ENCODE measurements around the gene SAPCD2. TPM values are rescaled to one million over a fixed set of nuclear protein-coding genes. Genes with fewer than 3 reads are reported as not detected.

The SAPCD2 gene
- total RNA-seq, 2 donors from 2014 or later: 7.2 to 17.2 TPM

GRCh38 chr9:137070906-137071275, 534 bp upstream of the SAPCD2 start:
- intact Hi-C loops (cut with DNase I): no loop called here
- no peak for DNase-seq (ENCODE audit: low spot score)
- Histone ChIP-seq H3K27me3 (replicated peaks; ENCODE audit: insufficient read depth) (no peaks in the 10 kb centered on the region), H3K9me3 (no peaks in the 10 kb centered on the region), H3K4me3 (peak overlapping the region; percentile 34 to 41), H3K36me3 (no peaks in the 10 kb centered on the region), H3K27ac (peak overlapping the region; percentile 78 to 87), H3K4me1 (replicated peaks) (peaks cover 3% of the 10 kb centered on the region)
- 18% methylated on average over 6 of the region's 6 CpGs for WGBS
- no peak for TF ChIP-seq POLR2A (IDR thresholded peaks at IDR 0.05)
- no peak for TF ChIP-seq CTCF (IDR thresholded peaks at IDR 0.05)
- no peak for TF ChIP-seq POLR2AphosphoS5 (IDR thresholded peaks at IDR 0.05)

- H3K4me1 ChIP-seq (replicated peaks): peaks cover 3% of the 10 kb centered on the region
- TF ChIP-seq POLR2AphosphoS5 (IDR thresholded peaks at IDR 0.05): no peak
- TF ChIP-seq POLR2A (IDR thresholded peaks at IDR 0.05): no peak
- no peak for TF ChIP-seq CTCF (IDR thresholded peaks at IDR 0.05)
- WGBS: 19% methylated on average over 15 of the region's 52 CpGs
- intact Hi-C loops (cut with DNase I): loop anchor here (10.0 kb wide), 1 partner anchor 285 kb away; no protein-coding TSS in a partner anchor
- H3K9me3 ChIP-seq: no peaks in the 10 kb centered on the region
- H3K27me3 ChIP-seq (replicated peaks; ENCODE audit: insufficient read depth): no peaks in the 10 kb centered on the region
- no peak for DNase-seq (ENCODE audit: low spot score)
- peak overlapping the region in 1 of 2 donors; percentile 87 for H3K27ac ChIP-seq
- peak overlapping the region; percentile 34 to 41 for H3K4me3 ChIP-seq
- no peaks in the 10 kb centered on the region for H3K36me3 ChIP-seq
Observed at GRCh38 chr9:137069508-137070091, 757 bp downstream of the SAPCD2 start.

DNA sequence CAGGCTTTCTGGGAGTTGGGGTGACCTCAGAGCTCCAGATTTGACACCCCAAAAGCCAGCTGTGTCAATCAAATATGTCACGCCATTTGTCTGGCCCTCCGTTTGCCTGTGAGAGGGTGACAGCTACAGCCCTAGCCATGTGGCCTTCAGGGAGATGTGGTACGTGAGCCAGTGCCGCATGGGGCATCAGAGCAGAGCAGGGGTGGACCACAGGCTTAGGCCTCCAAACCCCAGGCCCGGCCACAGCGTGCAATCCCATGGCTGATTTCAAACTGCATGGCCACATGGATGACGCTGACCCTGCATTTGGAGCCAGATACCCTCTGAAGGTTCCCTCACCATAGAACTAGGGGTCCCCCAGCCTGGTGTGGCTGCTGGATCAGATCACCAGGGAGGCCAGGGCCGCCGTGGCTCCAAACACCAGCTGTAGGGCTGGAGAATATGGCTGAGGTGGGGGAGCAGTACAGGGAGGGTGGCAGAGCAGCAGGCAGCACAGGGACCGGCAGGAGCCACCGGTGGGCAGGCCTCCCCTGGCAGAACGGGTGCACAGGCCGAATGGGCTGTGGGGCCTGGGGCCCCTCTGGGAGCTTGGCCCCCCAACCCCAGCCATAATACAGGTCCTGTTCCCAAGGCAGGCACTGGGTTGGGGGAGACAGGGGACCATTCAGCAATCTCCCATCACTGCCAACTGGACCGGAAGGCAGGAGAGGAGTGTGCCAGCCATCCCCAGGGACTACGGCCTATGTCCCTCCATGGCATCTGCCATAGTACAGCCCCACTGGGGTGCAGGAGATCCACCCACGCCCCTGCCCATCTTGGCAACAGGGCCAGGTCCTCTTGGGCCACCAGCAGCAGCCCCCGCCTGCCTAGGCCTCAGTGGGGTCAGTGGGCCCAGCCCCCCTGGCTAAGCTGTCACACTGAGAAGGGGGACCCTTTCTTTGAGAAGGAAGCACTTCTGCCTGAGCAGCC, 1.5 kb downstream of the SAPCD2 start:
- DNase-seq (ENCODE audit: low spot score): no peak
- 92% methylated on average over 17 of the region's 17 CpGs for whole genome bisulfite sequencing
- H3K36me3 ChIP-seq: no peaks in the 10 kb centered on the region
- peak overlapping the region in 1 of 2 donors; percentile 34 for H3K27ac ChIP-seq
- H3K9me3 ChIP-seq: no peaks in the 10 kb centered on the region
- no peaks in the 10 kb centered on the region for H3K27me3 ChIP-seq (replicated peaks; ENCODE audit: insufficient read depth)
- peaks cover 3% of the 10 kb centered on the region for H3K4me1 ChIP-seq (replicated peaks)
- TF ChIP-seq POLR2A (IDR thresholded peaks at IDR 0.05): no peak
- intact Hi-C loops (cut with DNase I): loop anchor here (10.0 kb wide), 1 partner anchor 284 kb away; no protein-coding TSS in a partner anchor
- no peak overlapping the region for H3K4me3 ChIP-seq

DNA sequence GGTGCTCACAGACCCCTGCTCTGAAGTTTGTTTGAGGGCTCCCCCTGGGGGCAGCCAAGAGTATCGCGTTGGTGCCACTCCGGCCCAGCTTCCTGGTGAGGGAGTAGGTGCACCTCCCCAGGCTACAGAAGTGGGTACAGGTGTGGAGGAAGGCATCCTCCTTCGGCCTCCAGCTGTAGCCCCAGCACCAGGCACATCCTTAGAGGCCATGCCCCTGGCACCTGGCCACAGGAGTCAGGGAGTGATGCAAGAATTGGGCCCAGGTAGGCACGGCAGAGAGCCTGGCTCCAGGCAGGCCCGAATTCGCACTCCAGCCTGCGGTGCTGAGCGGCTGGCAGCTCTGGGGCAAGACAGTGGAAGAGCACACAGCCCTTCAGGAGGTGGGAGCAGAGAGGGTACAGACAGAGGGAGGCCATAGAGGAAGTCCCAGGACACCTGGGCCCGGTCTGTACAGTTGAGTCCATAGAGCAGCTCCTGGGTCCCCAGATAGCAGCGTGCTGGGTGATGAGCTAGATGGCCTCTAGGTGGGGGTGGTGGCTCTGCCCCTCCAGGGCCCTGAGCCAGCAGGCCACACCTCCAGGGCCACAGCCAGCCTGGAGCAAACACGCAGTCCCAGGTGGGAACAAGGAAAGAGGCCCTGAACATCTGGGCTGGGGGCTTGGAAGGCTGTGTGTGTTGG, 2.4 kb downstream of the SAPCD2 start:
- no peak overlapping the region for H3K4me3 ChIP-seq
- WGBS: 50% methylated on average over 12 of the region's 12 CpGs
- intact Hi-C loops (cut with DNase I): loop anchor here (10.0 kb wide), 1 partner anchor 283 kb away; no protein-coding TSS in a partner anchor
- peaks cover 3% of the 10 kb centered on the region for H3K4me1 ChIP-seq (replicated peaks)
- H3K9me3 ChIP-seq: no peaks in the 10 kb centered on the region
- no peaks in the 10 kb centered on the region for H3K27me3 ChIP-seq (replicated peaks; ENCODE audit: insufficient read depth)
- TF ChIP-seq CTCF (IDR thresholded peaks at IDR 0.05): peak; percentile 48 to 94 (median 84)
- TF ChIP-seq POLR2A (IDR thresholded peaks at IDR 0.05): no peak
- TF ChIP-seq POLR2AphosphoS5 (IDR thresholded peaks at IDR 0.05): peak; percentile 68
- DNase-seq (ENCODE audit: low spot score): peak; percentile 78
- peak overlapping the region in 1 of 2 donors; percentile 34 for H3K27ac ChIP-seq
- no peaks in the 10 kb centered on the region for H3K36me3 ChIP-seq

Measured in prostate gland (tissue), 2 donors.